Smooth muscle cell (in vitro differentiated cells): ENCODE measurements around the gene ACAP3. TPM values are rescaled to one million over a fixed set of nuclear protein-coding genes. Genes with fewer than 3 reads are reported as not detected.

Experiments used
- DNase-seq: peaks from one replicate; lab custom pipeline; 2025; ENCODE audit not compliant: unreplicated experiment; lab: John Stamatoyannopoulos, UW
- H2AFZ ChIP-seq: fragments of 200-600 bp; sonication (generic); 2 replicates; pipeline ENCODE4 v1.6.0; 2016; ENCODE audit warnings: antibody characterized with exemption, low read depth, mild to moderate bottlenecking
- H3F3A ChIP-seq: fragments of 200-600 bp; sonication (generic); 2 replicates; pipeline ENCODE4 v1.6.0; 2017; ENCODE audit warnings: antibody characterized with exemption, low read depth
- H3K27ac ChIP-seq: fragments of 200-600 bp; sonication (generic); 2 replicates; pipeline ENCODE4 v1.5.1; 2016; ENCODE audit warnings: low read depth, mild to moderate bottlenecking
- H3K27me3 ChIP-seq: fragments of 200-600 bp; sonication (generic); 2 replicates; pipeline ENCODE4 v1.6.1; 2016; ENCODE audit warnings: low read depth, mild to moderate bottlenecking
- H3K36me3 ChIP-seq: fragments of 200-600 bp; sonication (generic); 2 replicates; pipeline ENCODE4 v1.5.1; 2016; ENCODE audit warnings: low read depth
- H3K4me1 ChIP-seq: fragments of 200-600 bp; sonication (generic); 2 replicates; pipeline ENCODE4 v1.5.1; 2016; ENCODE audit warnings: low read depth
- H3K4me2 ChIP-seq: fragments of 200-600 bp; sonication (generic); 2 replicates; pipeline ENCODE4 v1.6.0; 2016; ENCODE audit warnings: mild to moderate bottlenecking
- H3K4me3 ChIP-seq: fragments of 200-600 bp; sonication (generic); 2 replicates; pipeline ENCODE4 v1.5.1; 2016; ENCODE audit warnings: mild to moderate bottlenecking
- H3K79me2 ChIP-seq: fragments of 200-600 bp; sonication (generic); 2 replicates; pipeline ENCODE4 v1.6.0; 2016; ENCODE audit warnings: low read depth, mild to moderate bottlenecking
- H3K9ac ChIP-seq: fragments of 200-600 bp; sonication (generic); 2 replicates; pipeline ENCODE4 v1.6.0; 2016; ENCODE audit warnings: low read depth
- H3K9me3 ChIP-seq: fragments of 200-600 bp; sonication (generic); replicated peaks from 2 replicates; pipeline ENCODE4 v1.5.1; 2016; ENCODE audit warnings: low read depth
- H4K20me1 ChIP-seq: fragments of 200-600 bp; sonication (generic); 2 replicates; pipeline ENCODE4 v1.6.0; 2016; ENCODE audit warnings: low read depth
- WGBS: methylation state at CpG from one replicate; pipeline ENCODE4 v1.1.7; 2016; ENCODE audit warnings: low lambda C conversion rate; 5-methylcytosine and 5-hydroxymethylcytosine counted together
- polyA plus RNA-seq: library from polyadenylated mRNA; unstranded; fragments of >200 nt; fragmentation: Nextera tagmentation; extraction: Ambion mirVana; gene quantifications from 2 replicates; pipeline ENCODE4 v1.2.1, GENCODE V29; 2016
- total RNA-seq: library from RNA; depleted of rRNA; stranded (reverse); fragments of >200 nt; gene quantifications from 2 replicates; pipeline ENCODE4 v1.2.3, GENCODE V29; 2014
- TF ChIP-seq, protein P1 (sequence below): fragments of 200-600 bp; sonication (generic); IDR thresholded peaks from 2 replicates; pipeline ENCODE4 v1.5.1; 2017; ENCODE audit warnings: borderline replicate concordance, mild to moderate bottlenecking, antibody characterized with exemption; ENCODE audit not compliant: insufficient read depth, poor library complexity, severe bottlenecking

Gene ACAP3
- total and polyA plus RNA-seq, 2 experiments from 2014 or later: 29.9 to 63.9 TPM

GRCh38 chr1:1295154-1295923 lies 12.4 kb downstream of the ACAP3 start:
- DNase-seq: no peak
- TF ChIP-seq, protein P1, sequence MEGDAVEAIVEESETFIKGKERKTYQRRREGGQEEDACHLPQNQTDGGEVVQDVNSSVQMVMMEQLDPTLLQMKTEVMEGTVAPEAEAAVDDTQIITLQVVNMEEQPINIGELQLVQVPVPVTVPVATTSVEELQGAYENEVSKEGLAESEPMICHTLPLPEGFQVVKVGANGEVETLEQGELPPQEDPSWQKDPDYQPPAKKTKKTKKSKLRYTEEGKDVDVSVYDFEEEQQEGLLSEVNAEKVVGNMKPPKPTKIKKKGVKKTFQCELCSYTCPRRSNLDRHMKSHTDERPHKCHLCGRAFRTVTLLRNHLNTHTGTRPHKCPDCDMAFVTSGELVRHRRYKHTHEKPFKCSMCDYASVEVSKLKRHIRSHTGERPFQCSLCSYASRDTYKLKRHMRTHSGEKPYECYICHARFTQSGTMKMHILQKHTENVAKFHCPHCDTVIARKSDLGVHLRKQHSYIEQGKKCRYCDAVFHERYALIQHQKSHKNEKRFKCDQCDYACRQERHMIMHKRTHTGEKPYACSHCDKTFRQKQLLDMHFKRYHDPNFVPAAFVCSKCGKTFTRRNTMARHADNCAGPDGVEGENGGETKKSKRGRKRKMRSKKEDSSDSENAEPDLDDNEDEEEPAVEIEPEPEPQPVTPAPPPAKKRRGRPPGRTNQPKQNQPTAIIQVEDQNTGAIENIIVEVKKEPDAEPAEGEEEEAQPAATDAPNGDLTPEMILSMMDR: no peak
- no peak overlapping the region for H2AFZ ChIP-seq
- no peak overlapping the region for H3K27ac ChIP-seq
- no peak overlapping the region for H3K4me2 ChIP-seq
- H3K27me3 ChIP-seq: no peaks in the 10 kb centered on the region
- no peaks in the 10 kb centered on the region for H3K4me1 ChIP-seq
- H3F3A ChIP-seq: no peaks in the 10 kb centered on the region
- WGBS: 96% methylated on average over 30 of the region's 35 CpGs
- H3K36me3 ChIP-seq: no peaks in the 10 kb centered on the region
- H4K20me1 ChIP-seq: peaks cover 25% of the 10 kb centered on the region
- no peaks in the 10 kb centered on the region for H3K79me2 ChIP-seq
- H3K9ac ChIP-seq: no peak overlapping the region
- H3K4me3 ChIP-seq: no peak overlapping the region
- H3K9me3 ChIP-seq: no peaks in the 10 kb centered on the region

DNA sequence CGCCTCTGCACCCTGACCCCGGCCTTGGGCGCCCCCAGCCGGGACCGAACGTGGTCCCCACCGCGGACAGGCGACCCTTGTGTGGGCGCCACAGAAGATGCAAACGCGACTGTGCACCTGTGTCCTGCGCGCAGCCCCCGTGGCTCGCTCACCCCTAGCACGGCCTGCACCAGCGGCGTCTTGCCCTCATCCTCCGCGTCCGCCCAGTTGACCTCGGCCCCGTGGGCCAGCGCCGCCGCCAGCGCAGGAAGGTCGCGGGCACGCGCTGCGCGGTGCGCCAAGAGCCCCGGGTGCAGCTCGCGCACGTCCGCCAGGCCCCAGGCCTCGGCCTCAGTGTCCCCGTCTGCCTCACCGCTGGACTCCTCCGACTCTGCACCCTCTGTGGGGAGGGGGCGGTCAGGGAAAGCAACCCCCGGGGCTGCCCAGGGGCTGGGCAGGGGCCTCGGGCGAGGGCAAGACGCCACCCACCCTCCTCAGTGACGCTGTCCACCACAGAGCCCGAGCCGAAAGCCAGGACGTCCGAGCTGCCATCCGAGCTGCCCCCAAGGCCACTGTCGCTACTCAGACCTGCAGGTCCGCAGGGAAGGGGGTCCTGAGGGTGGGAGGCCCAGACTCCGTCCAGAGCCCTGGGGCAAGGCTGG lies 13.4 kb downstream of the ACAP3 start:
- TF ChIP-seq, protein P1: no peak
- H3K9ac ChIP-seq: no peak overlapping the region
- no peaks in the 10 kb centered on the region for H3K9me3 ChIP-seq
- no peak overlapping the region for H3K4me2 ChIP-seq
- WGBS: 94% methylated on average over 56 of the region's 58 CpGs
- H4K20me1 ChIP-seq: peaks cover 15% of the 10 kb centered on the region
- H3K27me3 ChIP-seq: no peaks in the 10 kb centered on the region
- no peaks in the 10 kb centered on the region for H3K36me3 ChIP-seq
- no peak for DNase-seq
- H3F3A ChIP-seq: no peaks in the 10 kb centered on the region
- H3K27ac ChIP-seq: no peak overlapping the region
- H3K79me2 ChIP-seq: no peaks in the 10 kb centered on the region
- H2AFZ ChIP-seq: no peak overlapping the region
- H3K4me3 ChIP-seq: no peak overlapping the region
- H3K4me1 ChIP-seq: no peaks in the 10 kb centered on the region

DNA sequence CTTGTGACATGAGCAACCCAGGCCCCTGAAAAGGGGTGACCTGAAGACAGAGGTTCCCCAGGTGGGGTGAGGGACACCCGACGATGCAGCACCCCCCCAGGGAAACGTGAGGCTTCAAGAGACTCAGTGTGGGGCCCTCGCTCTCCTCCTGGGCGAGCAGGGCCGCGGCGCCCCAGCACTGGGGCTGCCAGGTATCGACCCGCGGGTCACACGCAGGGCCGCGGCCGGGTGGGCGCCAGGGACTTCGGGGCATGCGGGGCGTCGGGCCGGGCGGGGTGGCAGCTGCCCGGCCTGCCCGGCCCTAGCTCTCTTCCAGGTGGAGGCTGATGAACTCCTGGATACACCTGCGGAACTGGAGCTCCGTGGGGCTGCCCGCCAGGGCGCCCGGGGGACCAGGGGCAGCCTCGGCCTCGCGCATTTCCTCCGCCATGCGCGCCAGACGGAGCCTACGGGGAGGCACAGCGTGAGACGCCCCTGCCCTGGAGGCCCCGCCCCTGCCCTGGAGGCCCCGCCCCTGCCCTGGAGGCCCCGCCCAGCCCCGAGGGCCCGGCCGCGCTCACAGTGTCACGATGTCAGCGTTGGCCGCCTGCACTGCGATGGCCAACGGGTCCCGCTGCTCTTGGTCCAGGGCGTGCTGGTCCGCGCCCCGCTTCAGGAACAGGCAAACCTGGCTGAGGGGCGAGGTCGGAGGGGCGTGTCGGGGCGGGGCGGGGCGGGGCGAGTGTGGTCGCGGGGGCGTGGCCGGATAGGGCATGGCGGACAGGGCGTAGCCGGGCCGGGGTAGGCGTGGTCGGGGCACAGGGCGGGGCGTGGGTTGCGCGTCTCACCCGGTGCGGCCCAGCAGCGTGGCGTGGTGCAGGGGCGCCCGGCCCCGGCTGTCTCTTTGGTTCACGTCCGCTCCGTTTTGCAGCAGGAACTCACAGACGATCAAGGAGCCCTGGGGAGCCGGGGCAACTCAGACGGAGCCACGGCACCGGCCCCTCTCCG lies 14.2 kb downstream of the ACAP3 start:
- H3K36me3 ChIP-seq: no peaks in the 10 kb centered on the region
- no peak overlapping the region for H3K4me3 ChIP-seq
- H3K79me2 ChIP-seq: no peaks in the 10 kb centered on the region
- H3K27me3 ChIP-seq: no peaks in the 10 kb centered on the region
- no peaks in the 10 kb centered on the region for H3F3A ChIP-seq
- no peak overlapping the region for H3K4me2 ChIP-seq
- no peak for DNase-seq
- peaks cover 7% of the 10 kb centered on the region for H4K20me1 ChIP-seq
- WGBS: 82% methylated on average over 43 of the region's 94 CpGs
- H3K4me1 ChIP-seq: no peaks in the 10 kb centered on the region
- no peak overlapping the region for H3K27ac ChIP-seq
- no peak overlapping the region for H3K9ac ChIP-seq
- no peaks in the 10 kb centered on the region for H3K9me3 ChIP-seq
- TF ChIP-seq, protein P1: no peak
- H2AFZ ChIP-seq: no peak overlapping the region
